IPS DF 4.7 (cell line): ENCODE data around the gene PLIN4.
"Not testable (repeated sequence)": the region's sequence is repeated elsewhere in the genome, so short reads cannot be mapped to it uniquely, and the experiment has no call there.

ENCODE experiments used
- DNase-seq: peaks from one replicate; pipeline ENCODE4 v3.0.0-alpha.2; 2013; ENCODE audit warnings: low spot score; ENCODE audit errors: extremely low read depth

Gene PLIN4, protein sequence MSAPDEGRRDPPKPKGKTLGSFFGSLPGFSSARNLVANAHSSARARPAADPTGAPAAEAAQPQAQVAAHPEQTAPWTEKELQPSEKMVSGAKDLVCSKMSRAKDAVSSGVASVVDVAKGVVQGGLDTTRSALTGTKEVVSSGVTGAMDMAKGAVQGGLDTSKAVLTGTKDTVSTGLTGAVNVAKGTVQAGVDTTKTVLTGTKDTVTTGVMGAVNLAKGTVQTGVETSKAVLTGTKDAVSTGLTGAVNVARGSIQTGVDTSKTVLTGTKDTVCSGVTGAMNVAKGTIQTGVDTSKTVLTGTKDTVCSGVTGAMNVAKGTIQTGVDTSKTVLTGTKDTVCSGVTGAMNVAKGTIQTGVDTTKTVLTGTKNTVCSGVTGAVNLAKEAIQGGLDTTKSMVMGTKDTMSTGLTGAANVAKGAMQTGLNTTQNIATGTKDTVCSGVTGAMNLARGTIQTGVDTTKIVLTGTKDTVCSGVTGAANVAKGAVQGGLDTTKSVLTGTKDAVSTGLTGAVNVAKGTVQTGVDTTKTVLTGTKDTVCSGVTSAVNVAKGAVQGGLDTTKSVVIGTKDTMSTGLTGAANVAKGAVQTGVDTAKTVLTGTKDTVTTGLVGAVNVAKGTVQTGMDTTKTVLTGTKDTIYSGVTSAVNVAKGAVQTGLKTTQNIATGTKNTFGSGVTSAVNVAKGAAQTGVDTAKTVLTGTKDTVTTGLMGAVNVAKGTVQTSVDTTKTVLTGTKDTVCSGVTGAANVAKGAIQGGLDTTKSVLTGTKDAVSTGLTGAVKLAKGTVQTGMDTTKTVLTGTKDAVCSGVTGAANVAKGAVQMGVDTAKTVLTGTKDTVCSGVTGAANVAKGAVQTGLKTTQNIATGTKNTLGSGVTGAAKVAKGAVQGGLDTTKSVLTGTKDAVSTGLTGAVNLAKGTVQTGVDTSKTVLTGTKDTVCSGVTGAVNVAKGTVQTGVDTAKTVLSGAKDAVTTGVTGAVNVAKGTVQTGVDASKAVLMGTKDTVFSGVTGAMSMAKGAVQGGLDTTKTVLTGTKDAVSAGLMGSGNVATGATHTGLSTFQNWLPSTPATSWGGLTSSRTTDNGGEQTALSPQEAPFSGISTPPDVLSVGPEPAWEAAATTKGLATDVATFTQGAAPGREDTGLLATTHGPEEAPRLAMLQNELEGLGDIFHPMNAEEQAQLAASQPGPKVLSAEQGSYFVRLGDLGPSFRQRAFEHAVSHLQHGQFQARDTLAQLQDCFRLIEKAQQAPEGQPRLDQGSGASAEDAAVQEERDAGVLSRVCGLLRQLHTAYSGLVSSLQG (N-terminal part only)

DNA sequence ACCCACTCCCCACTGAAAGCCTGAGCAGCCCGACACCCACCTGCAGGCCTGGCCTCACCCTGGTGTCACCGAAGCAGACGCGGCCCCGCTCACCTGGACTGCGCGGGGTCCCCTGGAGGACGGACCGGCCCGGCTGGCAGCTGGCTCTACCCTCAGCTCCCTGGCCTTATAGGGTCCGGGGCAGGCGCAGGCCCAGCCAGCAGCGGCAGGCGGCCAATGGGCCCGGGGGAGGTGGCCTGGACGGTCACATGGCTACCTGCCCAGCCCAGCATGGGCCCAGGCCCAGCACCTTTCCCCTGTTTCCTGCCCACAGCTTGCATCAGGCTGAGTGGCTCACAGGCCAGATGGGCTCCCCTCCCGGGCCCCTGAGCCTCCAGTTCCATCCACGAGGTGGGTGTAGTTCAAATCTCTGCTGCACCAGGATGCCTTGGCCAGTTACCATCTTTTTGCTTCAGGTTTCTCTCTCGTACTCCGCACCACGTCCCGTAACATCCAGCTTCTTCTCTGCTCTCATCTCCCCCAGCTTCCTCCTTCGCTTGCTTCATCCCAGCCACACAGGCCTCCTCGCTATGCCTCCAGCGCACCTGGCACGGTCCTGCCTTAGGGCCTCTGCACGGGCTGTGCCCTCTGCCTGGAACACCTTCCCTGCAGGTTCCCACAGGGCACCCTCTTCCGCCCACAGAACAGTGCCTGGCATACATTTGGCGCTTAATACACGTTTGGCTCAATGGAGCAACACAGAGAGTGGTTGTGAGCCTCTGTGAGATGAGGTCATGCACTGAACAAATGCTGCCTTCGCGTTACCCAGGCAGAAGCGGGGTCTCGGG, at the start of gene PLIN4:
TSS of gene PLIN4 (minus strand) at position 142 of the 827 bp plus-strand sequence. CDS start 214 bp downstream, outside the sequence.
- no peak for DNase-seq

DNA sequence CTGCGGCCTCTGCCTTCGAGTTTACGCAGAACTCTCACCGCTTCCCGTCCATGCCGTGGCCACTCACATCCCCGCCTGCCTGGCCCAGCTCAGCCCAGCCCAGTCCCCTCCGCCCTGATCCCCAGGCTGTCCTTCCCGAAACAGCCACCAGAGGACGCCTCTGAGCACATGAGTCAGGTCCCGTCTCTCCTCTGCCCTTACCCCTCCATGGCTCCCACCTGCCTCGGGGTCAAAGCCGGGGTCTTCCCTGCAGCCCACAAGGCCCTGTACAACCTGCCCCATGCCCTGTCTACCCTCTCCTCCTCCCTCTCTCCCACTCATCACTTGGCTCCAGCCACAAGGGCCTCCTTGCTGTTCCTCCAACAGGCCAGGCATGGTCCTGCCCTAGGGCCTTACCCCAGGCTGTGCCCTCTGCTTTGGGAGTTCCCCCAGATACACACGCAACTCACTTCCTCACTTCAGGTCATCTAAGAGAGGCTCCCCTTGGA, 49.3 kb upstream of the PLIN4 start:
- DNase-seq: no peak

DNA sequence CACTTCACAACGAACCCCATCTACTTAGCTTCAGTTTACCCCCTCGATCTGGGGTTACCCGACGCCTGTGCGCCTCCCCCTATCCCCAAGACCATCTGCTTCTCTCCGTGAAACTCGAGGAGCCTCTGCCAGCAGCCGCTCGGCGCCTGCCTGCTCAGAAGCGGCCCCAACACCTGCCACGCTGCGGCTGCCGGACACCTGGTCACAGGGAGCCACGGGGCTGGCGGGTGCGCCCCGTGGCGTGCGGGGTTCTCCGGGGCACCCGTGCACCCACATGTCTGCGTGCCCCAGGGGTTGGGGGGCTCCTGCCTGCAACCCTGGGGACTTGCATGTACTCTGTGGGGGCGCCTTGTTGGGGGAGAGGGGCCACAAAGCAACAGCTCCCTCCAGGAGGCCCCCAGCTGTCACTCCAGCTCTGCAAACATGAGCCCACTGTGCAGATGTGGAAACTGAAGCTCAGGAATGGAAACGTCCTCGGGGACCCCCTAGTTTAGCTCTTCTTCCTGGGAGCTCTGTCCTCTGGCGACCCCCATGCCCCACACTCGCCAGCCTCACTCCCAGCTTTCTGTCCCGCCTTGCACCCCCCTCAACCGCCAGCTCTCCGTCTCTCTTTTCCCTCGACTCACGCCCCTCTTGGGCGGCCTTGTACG, 48.2 kb upstream of the PLIN4 start:
- no peak for DNase-seq

DNA sequence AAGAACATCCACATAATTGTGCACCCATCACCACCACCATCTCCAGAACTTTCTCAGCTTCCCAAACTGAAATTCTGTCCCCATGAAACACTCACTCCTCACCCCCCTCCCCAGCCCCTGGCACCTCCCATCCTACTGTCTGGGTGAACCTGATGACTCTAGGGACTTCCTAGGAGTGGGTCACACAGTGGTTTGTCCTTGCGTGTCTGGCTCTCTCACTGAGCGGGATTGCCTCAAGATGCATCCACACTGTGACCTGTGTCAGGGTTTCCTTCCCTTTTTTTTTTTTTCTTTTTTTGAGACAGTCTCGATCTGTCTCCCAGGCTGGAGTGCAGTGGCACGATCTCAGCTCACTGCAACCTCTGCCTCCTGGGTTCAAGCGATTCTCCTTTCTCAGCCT, 45.3 kb upstream of the PLIN4 start:
- DNase-seq: not testable (repeated sequence)

DNA sequence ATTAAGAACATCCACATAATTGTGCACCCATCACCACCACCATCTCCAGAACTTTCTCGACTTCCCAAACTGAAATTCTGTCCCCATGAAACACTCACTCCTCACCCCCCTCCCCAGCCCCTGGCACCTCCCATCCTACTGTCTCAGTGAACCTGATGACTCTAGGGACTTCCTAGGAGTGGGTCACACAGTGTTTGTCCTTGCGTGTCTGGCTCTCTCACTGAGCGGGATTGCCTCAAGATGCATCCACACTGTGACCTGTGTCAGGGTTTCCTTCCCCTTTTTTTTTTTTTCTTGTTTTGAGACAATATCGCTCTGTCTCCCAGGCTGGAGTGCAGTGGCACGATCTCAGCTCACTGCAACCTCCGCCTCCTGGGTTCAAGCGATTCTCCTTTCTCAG, 43.8 kb upstream of the PLIN4 start:
- not testable (repeated sequence) for DNase-seq

DNA sequence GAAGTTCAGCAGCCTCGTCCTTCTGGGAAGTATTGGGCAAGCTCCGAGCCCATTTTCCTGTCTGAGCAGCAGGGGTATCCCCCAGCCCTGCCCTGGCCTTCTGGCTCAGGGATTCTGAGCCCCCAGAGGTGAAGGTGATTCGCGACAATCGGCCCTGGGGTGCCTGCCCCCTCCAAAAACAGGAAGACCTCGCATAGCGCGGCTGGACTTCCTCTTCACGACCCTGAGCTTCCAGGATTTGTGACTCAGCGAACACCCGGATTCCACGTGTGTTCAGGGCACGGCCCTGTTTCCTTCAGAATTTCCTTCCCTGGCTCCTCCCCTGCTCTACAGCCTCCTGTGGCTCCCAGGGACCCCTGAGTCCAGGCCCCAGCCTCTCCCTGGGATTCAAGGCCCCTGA, 41.3 kb upstream of the PLIN4 start, which contains the start of gene SEMA6B:
TSS of gene SEMA6B (minus strand) at position 116 of the 400 bp plus-strand sequence. CDS start 1,227 bp downstream, outside the sequence.
- no peak for DNase-seq

DNA sequence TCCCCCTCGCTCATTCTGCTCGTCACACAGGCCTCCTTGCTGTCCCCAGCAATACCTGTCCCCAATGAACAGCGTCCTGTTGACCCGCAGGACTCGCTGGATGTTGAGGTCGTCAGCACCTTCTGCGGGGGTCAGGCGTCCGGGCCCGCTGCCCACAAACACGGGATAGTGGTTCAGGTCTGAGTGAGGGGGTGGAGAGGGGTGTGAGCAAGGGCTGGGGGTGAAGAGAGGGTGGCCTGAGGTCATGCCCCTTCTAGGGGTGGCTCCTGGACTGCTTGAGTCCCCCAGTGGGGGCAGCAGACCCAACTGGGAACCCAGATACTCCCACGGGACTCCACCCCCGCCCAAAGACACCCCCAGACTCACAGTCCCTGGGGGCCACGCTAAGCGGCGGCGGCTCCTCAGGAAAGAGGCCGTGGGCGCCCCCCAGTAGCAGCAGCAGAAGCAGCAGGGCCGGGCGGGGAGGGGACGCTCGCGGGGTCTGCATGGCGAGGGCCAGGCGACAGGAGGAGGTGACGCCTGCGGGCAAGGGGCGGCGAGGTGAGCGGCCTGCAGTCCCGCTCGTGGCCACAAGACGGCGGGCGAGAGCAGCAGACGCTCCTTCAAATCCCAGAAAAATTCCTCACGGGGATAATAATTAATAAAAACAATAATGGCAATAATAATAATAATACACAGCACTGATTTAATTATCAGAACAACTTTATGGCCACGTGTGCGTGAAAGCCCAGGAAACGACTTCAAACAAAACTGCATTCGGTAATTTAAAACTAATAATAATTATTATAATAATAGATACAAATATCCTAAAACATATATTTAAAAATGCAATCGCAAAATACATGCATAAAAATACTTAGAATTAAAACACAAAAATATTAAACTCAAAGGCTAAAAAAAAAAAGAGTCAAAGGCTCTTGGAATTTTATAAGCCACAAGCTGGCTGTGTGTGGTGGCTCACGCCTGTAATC, 40.0 kb upstream of the PLIN4 start:
- DNase-seq: no peak

DNA sequence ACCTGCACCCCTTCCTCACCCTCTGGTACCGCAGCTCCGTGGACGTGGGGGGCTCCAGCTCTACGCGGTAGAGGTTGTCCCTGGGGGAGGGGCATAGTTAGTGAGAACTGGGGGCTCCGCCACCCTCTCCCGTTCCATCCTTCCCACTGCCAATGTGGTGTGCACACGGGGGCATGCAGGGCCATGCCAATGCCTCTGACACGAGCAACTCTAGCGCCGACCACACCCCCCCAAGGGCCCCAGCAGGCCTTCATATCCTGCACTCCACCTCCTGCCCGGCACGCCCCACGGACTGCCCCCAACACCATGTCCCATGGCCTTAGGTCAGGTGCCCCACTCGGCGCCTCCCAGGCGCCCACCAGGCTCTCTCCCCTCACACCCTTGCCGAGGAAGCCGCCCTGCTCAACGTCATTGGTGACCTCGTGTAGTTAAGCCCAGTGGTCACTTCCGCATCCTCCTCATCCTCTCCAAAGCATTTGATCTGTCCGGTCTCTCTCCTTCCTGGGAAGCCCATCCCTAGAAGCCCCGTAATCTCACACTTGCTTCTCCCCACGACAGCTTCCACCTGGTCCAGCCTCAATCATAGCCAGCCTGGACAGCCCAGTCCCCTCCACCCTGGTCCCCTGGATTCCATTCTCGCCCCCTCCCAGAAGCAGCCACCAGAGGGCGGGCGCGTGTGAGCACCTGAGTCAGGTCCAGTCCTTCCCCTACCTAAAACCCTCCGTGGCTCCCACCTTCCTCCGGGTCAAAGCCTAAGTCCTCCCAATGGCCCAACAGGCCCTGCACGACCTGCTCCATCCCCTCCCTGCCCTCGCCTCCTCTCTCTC, 39.1 kb upstream of the PLIN4 start:
- DNase-seq: no peak

DNA sequence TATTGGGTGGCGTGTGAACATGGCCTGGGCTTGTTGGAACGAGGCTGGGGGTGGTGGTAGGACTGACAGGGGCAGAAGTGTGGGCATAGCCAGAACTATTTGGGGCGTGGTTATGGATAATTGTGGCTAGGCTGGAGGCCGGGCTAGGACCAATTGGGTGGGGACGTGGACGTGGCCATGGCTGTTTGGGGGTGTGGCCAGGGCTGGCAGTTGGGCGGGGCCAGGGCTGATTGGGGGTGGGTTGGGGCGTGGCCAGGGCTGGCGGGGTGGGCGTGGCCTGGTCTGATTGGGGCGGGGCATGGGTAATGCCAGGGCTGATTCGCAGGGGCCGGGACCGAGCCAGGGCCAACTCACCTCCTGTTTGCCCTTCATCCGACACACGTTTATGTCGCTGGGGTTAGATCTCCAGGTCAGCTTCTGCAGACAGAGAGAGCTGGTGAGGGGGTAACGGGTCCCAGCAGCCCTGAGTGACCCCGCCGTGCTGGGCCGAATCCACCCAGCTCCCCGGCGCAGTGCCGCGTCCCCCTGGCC, 38.4 kb upstream of the PLIN4 start:
- DNase-seq: no peak

DNA sequence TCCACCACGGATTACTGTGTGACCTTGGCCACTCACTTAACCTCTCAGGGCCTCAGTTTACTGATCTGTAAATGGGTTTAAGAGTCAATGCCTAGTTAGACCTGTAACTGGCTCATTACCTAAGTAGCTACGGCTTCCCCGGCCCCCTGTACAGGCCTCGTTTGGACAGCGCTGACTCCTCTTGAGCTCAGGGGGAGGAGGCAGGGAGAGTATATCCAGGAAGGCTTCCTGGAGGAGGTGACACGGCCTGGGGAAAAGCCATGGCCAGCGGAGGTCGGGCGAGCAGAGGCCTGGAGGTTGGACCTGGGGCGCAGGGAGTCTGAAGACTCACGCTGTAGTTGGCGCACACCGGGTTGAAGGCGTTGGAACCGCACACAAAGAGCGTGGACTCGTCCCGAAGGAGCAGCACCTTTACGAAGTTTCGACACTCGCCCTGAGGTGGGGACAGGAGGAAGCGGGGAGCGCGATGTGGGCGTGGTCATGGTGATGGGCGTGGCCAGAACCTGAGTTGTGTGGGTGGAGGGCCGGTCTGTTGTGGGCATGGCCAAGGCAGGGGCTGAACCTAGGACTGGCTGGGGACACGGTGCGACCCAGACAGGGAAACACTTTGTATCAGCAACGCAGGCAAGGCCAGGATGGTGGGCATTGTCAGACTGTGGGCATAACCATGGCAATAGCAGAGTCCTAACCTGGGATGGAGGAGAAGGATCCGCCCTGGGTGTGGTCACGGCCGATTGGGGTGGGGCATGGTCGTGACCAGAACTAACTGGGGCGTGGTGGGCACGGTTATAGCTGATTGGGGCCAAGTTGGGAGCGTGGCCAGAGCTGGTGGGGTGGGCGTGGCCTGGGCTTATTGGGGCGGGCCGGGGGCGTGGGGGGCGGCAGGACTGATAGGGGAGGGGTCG, 37.6 kb upstream of the PLIN4 start:
- DNase-seq: no peak

DNA sequence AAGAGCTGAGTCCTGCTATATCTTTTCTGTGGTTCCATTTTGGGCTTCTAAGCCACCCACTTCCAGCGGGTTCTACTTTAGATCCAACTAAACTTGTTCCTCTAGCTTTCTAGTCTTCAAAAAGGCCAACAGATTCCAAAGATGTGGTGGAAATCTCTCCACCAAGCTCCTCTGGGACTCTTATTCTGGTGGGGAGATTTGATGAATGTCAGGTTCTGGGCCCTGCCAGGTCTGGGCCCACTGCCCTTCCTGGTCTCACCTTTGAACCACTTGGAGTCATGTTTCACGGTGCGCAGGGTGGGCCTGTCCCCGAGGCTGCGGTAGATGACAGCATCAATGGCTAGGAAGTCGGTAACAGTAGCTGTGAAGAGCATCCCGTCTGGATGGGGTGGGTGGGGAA, 36.4 kb upstream of the PLIN4 start:
- no peak for DNase-seq

DNA sequence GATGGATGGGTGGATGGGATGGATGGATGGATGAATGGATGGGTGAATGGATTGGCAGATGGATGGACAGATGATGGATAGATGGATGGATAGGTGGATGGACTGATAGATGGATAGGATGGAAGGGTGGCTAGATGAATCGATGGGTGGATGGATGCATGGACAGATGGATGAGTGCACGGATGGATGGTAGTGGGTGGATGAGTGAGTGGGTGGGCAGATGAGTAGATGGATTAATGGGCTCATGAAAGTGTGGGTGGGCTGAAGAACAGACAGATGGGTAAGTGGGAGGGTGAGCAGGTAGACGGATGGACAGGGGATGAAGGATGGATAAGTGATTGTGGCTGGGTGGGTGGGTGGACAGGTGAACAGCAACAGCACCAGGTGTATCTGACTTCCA, 35.5 kb upstream of the PLIN4 start:
- no peak for DNase-seq

DNA sequence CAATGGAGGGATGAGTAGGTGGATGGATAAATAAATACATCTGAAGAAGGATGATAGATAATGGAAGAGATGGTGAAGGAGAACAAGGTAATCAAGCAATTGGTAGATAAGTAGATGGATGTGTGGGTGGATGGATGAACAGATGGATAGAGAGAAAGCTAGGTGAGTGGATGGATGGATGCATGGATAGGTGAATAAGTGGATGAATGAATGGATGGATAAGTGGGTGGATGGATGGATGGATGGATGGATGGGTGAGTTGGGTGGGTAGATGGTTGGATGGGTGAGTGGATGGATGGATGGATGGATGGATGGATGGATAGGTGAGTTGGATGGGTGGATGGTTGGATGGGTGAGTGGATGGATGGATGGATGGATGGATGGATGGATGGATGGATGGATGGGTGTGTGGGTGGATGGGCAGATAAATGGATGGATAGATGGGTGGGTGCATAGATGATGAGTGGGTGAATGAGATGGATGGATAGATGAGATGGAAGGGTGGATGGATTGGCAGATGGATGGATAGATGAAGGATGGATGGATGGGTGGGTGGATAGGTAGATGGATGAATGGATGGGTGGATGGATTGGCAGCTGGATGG, 34.9 kb upstream of the PLIN4 start:
- no peak for DNase-seq

DNA sequence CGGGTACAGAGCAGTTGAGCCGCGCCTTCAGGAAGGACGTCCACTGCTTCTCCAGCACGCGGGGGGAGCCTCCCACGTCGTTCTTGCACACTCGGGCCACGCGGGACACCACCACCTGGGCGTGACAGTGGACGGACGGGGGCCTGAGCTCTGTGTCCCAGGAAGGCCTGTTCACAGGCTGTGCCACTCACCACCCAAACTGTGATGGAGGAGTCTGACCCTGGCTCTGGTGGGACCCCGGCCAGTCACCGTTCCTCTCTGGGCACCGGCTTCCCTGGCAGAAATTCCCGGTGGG, 34.2 kb upstream of the PLIN4 start:
- DNase-seq: no peak

DNA sequence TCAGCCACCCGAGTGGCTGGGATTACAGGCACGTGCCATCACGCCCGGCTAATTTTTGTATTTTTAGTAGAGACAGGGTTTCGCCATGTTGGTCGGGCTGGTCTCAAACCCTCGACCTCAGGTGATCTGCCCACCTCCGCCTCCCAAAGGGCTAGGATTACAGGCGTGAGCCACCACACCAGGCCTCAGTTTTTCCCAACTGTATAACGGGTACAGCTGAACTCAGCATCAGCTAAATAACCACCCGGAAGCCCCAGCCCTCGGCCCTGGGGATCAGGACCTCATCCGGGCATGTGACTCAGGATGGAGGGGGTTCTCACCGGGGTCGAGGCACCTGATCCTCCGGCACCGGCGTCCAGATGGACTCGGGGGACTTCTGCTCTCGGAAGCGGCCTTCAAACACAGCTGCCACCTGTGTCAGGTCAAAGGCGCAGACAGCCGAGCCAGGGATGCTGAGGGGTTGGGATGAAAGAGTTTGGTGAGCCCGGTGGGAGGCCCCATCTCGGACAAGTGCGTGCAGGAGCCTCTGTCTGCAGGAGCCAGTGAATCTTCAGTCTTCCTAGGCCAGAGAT, 32.3 kb upstream of the PLIN4 start:
- DNase-seq: no peak

DNA sequence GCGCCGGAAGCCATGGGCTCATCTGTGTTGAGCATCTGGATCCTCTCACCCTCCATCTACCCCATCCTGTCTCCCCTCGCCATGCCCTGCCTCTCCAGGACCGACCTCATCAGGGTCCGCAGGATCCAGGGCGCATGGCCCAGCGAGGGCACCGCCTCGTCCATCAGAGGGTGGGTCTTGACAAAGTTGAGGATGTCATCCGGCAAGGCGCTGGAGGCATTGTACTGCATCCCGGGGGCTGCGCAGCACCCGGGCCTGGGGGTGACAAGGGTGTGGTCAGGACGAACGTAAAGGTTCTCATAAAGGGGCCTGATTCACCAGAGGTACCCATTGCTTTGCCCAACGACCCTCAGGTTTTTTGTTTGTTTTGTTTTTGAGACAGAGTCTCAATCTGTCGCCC, 31.7 kb upstream of the PLIN4 start:
- DNase-seq: no peak
